Measurements from ENCODE around the gene GRIN1.

- no peak for TF ChIP-seq CTCF (IDR thresholded peaks at IDR 0.05)
- no peak for TF ChIP-seq POLR2A (IDR thresholded peaks at IDR 0.05)
These were observed 3.3 kb downstream of the GRIN1 start for GRCh38 chr9:137141976-137142936.

Measured in right lobe of liver (tissue), 4 donors.